RWPE1 (cell line): Measurements from ENCODE around the gene HPSE.

ENCODE experiments used
- CTCF ChIA-PET: fragments of 350-600 bp; sonication (Branson Sonifier 250); formaldehyde crosslinking; extraction: SDS; loops from one replicate; lab custom pipeline; 2021; lab: Yijun Ruan, JAX
- POLR2A ChIA-PET: fragments of 400-600 bp; formaldehyde crosslinking; extraction: SDS; loops from one replicate; lab custom pipeline; 2020; ENCODE audit warnings: antibody characterized with exemption; ENCODE audit not compliant: low non-redundant PET; lab: Yijun Ruan, JAX
- DNase-seq: peaks from one replicate; pipeline ENCODE4 v3.0.0; 2012; ENCODE audit warnings: low spot score
- H3K27ac ChIP-seq: fragments of 450-650 bp; 2 replicates; pipeline ENCODE4 v1.5.1; 2017
- TF ChIP-seq, protein P1 (sequence below): fragments of 450-650 bp; conservative IDR thresholded peaks from 2 replicates; pipeline ENCODE4 v1.5.1; 2017; ENCODE audit warnings: low read depth, mild to moderate bottlenecking

HPSE gene

GRCh38 chr4:83371235-83371634 lies 36.6 kb upstream of the HPSE start:
- POLR2A ChIA-PET = no interaction called here
- TF ChIP-seq, protein P1, sequence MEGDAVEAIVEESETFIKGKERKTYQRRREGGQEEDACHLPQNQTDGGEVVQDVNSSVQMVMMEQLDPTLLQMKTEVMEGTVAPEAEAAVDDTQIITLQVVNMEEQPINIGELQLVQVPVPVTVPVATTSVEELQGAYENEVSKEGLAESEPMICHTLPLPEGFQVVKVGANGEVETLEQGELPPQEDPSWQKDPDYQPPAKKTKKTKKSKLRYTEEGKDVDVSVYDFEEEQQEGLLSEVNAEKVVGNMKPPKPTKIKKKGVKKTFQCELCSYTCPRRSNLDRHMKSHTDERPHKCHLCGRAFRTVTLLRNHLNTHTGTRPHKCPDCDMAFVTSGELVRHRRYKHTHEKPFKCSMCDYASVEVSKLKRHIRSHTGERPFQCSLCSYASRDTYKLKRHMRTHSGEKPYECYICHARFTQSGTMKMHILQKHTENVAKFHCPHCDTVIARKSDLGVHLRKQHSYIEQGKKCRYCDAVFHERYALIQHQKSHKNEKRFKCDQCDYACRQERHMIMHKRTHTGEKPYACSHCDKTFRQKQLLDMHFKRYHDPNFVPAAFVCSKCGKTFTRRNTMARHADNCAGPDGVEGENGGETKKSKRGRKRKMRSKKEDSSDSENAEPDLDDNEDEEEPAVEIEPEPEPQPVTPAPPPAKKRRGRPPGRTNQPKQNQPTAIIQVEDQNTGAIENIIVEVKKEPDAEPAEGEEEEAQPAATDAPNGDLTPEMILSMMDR = no peak
- CTCF ChIA-PET = no interaction called here
- H3K27ac ChIP-seq = no peak overlapping the region
- DNase-seq = no peak

DNA sequence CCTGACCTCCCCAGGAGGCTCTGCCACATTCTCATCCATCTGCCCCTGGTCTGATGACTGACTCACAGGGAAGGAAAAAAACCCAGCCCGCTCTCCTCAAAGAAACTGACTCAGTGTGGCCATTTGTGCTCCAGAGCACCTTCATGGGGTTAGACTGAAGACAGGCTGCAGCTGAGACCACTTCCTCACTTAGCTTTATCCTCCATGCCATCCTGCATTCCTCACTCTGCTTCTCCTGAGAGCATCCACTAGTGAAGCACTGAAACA lies 35.9 kb upstream of the HPSE start:
- ChIA-PET POLR2A (no interaction called here), CTCF (no interaction called here)
- no peak overlapping the region for H3K27ac ChIP-seq
- TF ChIP-seq, protein P1 = no peak
- DNase-seq = no peak

DNA sequence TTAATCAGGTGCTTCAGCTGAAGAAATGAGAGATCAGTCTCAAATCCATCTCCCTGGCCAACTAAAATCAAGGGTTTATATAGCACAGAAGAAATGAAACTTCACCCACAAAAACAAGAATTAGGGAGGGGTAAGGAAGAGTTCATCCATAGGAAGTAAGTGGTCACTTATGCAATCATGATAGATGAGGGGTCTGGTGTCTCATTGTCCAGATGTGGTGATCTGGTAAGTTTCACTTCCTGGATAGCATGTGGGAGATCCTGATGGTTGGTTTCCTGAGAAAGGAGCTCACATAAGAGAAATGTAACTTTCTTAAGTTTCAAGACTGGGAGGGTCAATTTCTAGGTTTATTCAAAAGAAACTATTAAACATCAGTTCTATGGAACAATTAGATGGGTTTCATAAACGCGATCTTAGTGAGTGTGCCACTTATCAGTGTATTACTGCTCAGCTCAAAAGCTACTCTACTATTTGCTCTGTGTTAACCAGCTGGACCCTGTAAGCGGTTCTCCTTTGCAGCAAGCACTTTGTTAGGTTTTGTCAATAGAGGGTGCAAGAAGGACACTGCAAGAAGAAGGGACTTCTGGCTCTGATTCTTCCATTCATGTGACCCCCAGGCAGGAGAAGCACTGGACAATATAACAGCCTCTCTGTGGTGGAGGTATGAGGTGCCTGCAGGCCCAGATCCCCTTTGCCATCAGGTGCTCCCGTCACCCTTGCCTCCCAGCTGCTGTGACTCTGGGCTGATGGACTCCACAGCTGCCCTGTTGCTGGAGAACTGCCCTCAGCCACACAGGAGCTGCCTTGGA lies 35.4 kb upstream of the HPSE start:
- TF ChIP-seq, protein P1 = no peak
- no peak for DNase-seq
- POLR2A ChIA-PET = no interaction called here
- CTCF ChIA-PET = no interaction called here
- H3K27ac ChIP-seq = no peak overlapping the region

GRCh38 chr4:83364312-83364711 lies 29.7 kb upstream of the HPSE start:
- H3K27ac ChIP-seq = no peak overlapping the region
- CTCF ChIA-PET = interaction anchor here (1.0 kb wide), 1 partner anchor 91 kb away, joined by 3 read pairs; the partner anchor contains the start of genes HELQ and MRPS18C
- TF ChIP-seq, protein P1 = no peak
- POLR2A ChIA-PET = no interaction called here
- DNase-seq = no peak

GRCh38 chr4:83362492-83363329 lies 28.1 kb upstream of the HPSE start:
- ChIA-PET POLR2A (no interaction called here), CTCF (interaction anchor here (0.6 to 1.3 kb wide), 6 partner anchors 11 to 1596 kb away, joined by 3 to 5 read pairs (median 4); no protein-coding TSS in a partner anchor)
- peak; percentile 29 for DNase-seq
- TF ChIP-seq, protein P1 = no peak; the same call in 1 of the 2 replicates
- no peak overlapping the region for H3K27ac ChIP-seq

GRCh38 chr4:83361416-83362103 lies 26.9 kb upstream of the HPSE start:
- no peak overlapping the region for H3K27ac ChIP-seq
- no peak for DNase-seq
- POLR2A ChIA-PET = no interaction called here
- TF ChIP-seq, protein P1 = no peak
- CTCF ChIA-PET = interaction anchor here (0.6 to 1.3 kb wide), 6 partner anchors 12 to 511 kb away, joined by 3 to 5 read pairs (median 4); no protein-coding TSS in a partner anchor
